Measurements from ENCODE around the gene GRAPL.
"Not testable (repeated sequence)": the region's sequence is repeated elsewhere in the genome, so short reads cannot be mapped to it uniquely, and the experiment has no call there.

GRCh38 chr17:19196382-19197204, 69.2 kb downstream of the GRAPL start:
- TF ChIP-seq MAX (IDR thresholded peaks at IDR 0.05); CTCF (IDR thresholded peaks at IDR 0.05; ENCODE audit: low read depth, low read length, missing input control); JUND (IDR thresholded peaks at IDR 0.05); SP1 (IDR thresholded peaks at IDR 0.05); RAD21 (IDR thresholded peaks at IDR 0.05); ATF3 (IDR thresholded peaks at IDR 0.05); EGR1 (IDR thresholded peaks at IDR 0.05; ENCODE audit: low read depth in 2 of 2); ZBTB33 (IDR thresholded peaks at IDR 0.05); TAF1 (conservative IDR thresholded peaks at IDR 0.05); GABPA (IDR thresholded peaks at IDR 0.05 in 1 of 2, conservative IDR thresholded peaks at IDR 0.05 in 1 of 2); REST (IDR thresholded peaks at IDR 0.05); YY1 (IDR thresholded peaks at IDR 0.05): not testable (repeated sequence)
